ENCODE data around the gene DERL3. TPM values are rescaled to one million over a fixed set of nuclear protein-coding genes. Genes with fewer than 3 reads are reported as not detected.
A peak's percentile ranks its signal among the peaks of the same experiment; 100 is the strongest.

The DERL3 gene
- total RNA-seq, 1 donor = 1.7 TPM

GRCh38 chr22:23837911-23838680, 710 bp downstream of the DERL3 start:
- peak overlapping the region; percentile 43 for H3K4me3 ChIP-seq (ENCODE audit: low read length)
- H3K4me1 ChIP-seq (ENCODE audit: insufficient read depth, low read length) = peaks cover 23% of the 10 kb centered on the region
- H3K9me3 ChIP-seq (ENCODE audit: low read depth, low read length) = no peaks in the 10 kb centered on the region
- H3K27me3 ChIP-seq (ENCODE audit: insufficient read depth, low read length) = no peaks in the 10 kb centered on the region

- Histone ChIP-seq H3K27me3 (ENCODE audit: insufficient read depth, low read length) (no peaks in the 10 kb centered on the region), H3K9me3 (ENCODE audit: low read depth, low read length) (no peaks in the 10 kb centered on the region), H3K4me3 (ENCODE audit: low read length) (no peak overlapping the region), H3K4me1 (ENCODE audit: insufficient read depth, low read length) (peaks cover 23% of the 10 kb centered on the region)
These were observed 1.3 kb downstream of the DERL3 start for GRCh38 chr22:23837496-23837859.

GRCh38 chr22:23836692-23837495, 1.9 kb downstream of the DERL3 start:
- H3K9me3 ChIP-seq (ENCODE audit: low read depth, low read length) = no peaks in the 10 kb centered on the region
- no peak overlapping the region for H3K4me3 ChIP-seq (ENCODE audit: low read length)
- no peaks in the 10 kb centered on the region for H3K27me3 ChIP-seq (ENCODE audit: insufficient read depth, low read length)
- peaks cover 23% of the 10 kb centered on the region for H3K4me1 ChIP-seq (ENCODE audit: insufficient read depth, low read length)

GRCh38 chr22:23836281-23836680, 2.5 kb downstream of the DERL3 start:
- H3K9me3 ChIP-seq (ENCODE audit: low read depth, low read length) = no peaks in the 10 kb centered on the region
- no peaks in the 10 kb centered on the region for H3K27me3 ChIP-seq (ENCODE audit: insufficient read depth, low read length)

GRCh38 chr22:23835484-23836144, 3.2 kb downstream of the DERL3 start:
- Histone ChIP-seq H3K27me3 (ENCODE audit: insufficient read depth, low read length) (no peaks in the 10 kb centered on the region), H3K4me3 (ENCODE audit: low read length) (no peak overlapping the region), H3K9me3 (ENCODE audit: low read depth, low read length) (no peaks in the 10 kb centered on the region), H3K4me1 (ENCODE audit: insufficient read depth, low read length) (peaks cover 23% of the 10 kb centered on the region)

More at GRCh38 chr22:23836281-23836680, 2.5 kb downstream of the DERL3 start:
- Histone ChIP-seq H3K4me1 (ENCODE audit: insufficient read depth, low read length) (peaks cover 23% of the 10 kb centered on the region), H3K4me3 (ENCODE audit: low read length) (no peak overlapping the region)

- Histone ChIP-seq H3K4me3 (ENCODE audit: low read length) (no peak overlapping the region), H3K9me3 (ENCODE audit: low read depth, low read length) (no peaks in the 10 kb centered on the region), H3K27me3 (ENCODE audit: insufficient read depth, low read length) (no peaks in the 10 kb centered on the region), H3K4me1 (ENCODE audit: insufficient read depth, low read length) (peaks cover 23% of the 10 kb centered on the region)
These were observed 3.9 kb downstream of the DERL3 start for GRCh38 chr22:23834793-23835483.

GRCh38 chr22:23834406-23834792, 4.4 kb downstream of the DERL3 start:
- H3K4me3 ChIP-seq (ENCODE audit: low read length) = no peak overlapping the region
- H3K9me3 ChIP-seq (ENCODE audit: low read depth, low read length) = no peaks in the 10 kb centered on the region
- peaks cover 18% of the 10 kb centered on the region for H3K4me1 ChIP-seq (ENCODE audit: insufficient read depth, low read length)
- H3K27me3 ChIP-seq (ENCODE audit: insufficient read depth, low read length) = no peaks in the 10 kb centered on the region

GRCh38 chr22:23833911-23834317, 4.9 kb downstream of the DERL3 start:
- H3K4me1 ChIP-seq (ENCODE audit: insufficient read depth, low read length) = peaks cover 16% of the 10 kb centered on the region
- H3K4me3 ChIP-seq (ENCODE audit: low read length) = no peak overlapping the region
- no peaks in the 10 kb centered on the region for H3K9me3 ChIP-seq (ENCODE audit: low read depth, low read length)
- no peaks in the 10 kb centered on the region for H3K27me3 ChIP-seq (ENCODE audit: insufficient read depth, low read length)

- Histone ChIP-seq H3K4me3 (ENCODE audit: low read length) (no peak overlapping the region), H3K4me1 (ENCODE audit: insufficient read depth, low read length) (peaks cover 14% of the 10 kb centered on the region), H3K9me3 (ENCODE audit: low read depth, low read length) (no peaks in the 10 kb centered on the region), H3K27me3 (ENCODE audit: insufficient read depth, low read length) (no peaks in the 10 kb centered on the region)
These were observed 5.6 kb downstream of the DERL3 start for GRCh38 chr22:23833017-23833751.

GRCh38 chr22:23832226-23833016, 6.4 kb downstream of the DERL3 start:
- no peaks in the 10 kb centered on the region for H3K9me3 ChIP-seq (ENCODE audit: low read depth, low read length)
- no peaks in the 10 kb centered on the region for H3K27me3 ChIP-seq (ENCODE audit: insufficient read depth, low read length)
- H3K4me3 ChIP-seq (ENCODE audit: low read length) = no peak overlapping the region
- peaks cover 6% of the 10 kb centered on the region for H3K4me1 ChIP-seq (ENCODE audit: insufficient read depth, low read length)

GRCh38 chr22:23831781-23832180, 7.0 kb downstream of the DERL3 start:
- Histone ChIP-seq H3K4me3 (ENCODE audit: low read length) (no peak overlapping the region), H3K4me1 (ENCODE audit: insufficient read depth, low read length) (no peaks in the 10 kb centered on the region), H3K27me3 (ENCODE audit: insufficient read depth, low read length) (no peaks in the 10 kb centered on the region), H3K9me3 (ENCODE audit: low read depth, low read length) (no peaks in the 10 kb centered on the region)

GRCh38 chr22:23831261-23831660, 7.5 kb downstream of the DERL3 start:
- Histone ChIP-seq H3K4me3 (ENCODE audit: low read length) (no peak overlapping the region), H3K9me3 (ENCODE audit: low read depth, low read length) (no peaks in the 10 kb centered on the region)

GRCh38 chr22:23829845-23830372, 8.9 kb downstream of the DERL3 start:
- Histone ChIP-seq H3K27me3 (ENCODE audit: insufficient read depth, low read length) (no peaks in the 10 kb centered on the region), H3K4me1 (ENCODE audit: insufficient read depth, low read length) (no peaks in the 10 kb centered on the region), H3K9me3 (ENCODE audit: low read depth, low read length) (no peaks in the 10 kb centered on the region), H3K4me3 (ENCODE audit: low read length) (no peak overlapping the region)

More at GRCh38 chr22:23831261-23831660, 7.5 kb downstream of the DERL3 start:
- Histone ChIP-seq H3K4me1 (ENCODE audit: insufficient read depth, low read length) (no peaks in the 10 kb centered on the region), H3K27me3 (ENCODE audit: insufficient read depth, low read length) (no peaks in the 10 kb centered on the region)

All from mononuclear cell (primary cell).